Right forelimb (tissue), 1 donor: Measurements from ENCODE around the gene TBX1.

Experiments used
- DNase-seq: peaks from one replicate; pipeline ENCODE4 v3.0.0-alpha.2; 2018

Gene TBX1

GRCh38 chr22:19738664-19739447 lies 21.7 kb upstream of the TBX1 start:
- DNase-seq, result no peak

- DNase-seq, result no peak
Observed at GRCh38 chr22:19739448-19739895, 21.1 kb upstream of the TBX1 start.

DNA sequence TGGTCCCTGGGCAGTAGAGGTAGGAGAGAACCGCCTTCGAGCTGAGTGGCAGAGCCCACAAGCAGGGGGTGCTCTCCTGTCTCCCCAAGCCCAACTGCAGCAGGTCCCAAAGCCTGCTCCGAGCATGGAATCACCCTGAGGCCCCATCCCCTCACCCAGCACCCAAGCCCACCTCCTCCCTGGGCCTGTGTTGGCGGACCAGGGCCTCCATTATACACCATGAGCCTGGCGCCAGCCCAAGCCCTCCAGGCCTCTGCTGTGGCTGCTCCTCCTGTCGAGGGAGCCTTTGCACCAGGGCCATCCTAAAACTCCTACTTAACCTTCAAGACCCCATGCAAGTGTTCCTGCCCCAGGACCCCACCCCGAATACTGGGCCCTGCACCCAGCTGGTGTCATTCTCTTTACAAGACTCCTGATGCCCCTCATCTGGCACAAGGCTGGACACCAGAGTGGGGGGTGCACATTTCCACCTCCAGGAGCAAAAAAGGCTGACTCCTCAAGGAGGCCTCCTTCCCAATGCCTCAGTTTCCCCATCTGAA lies 20.6 kb upstream of the TBX1 start:
- no peak for DNase-seq

- no peak for DNase-seq
Observed at GRCh38 chr22:19740586-19740985, 20.0 kb upstream of the TBX1 start.

DNA sequence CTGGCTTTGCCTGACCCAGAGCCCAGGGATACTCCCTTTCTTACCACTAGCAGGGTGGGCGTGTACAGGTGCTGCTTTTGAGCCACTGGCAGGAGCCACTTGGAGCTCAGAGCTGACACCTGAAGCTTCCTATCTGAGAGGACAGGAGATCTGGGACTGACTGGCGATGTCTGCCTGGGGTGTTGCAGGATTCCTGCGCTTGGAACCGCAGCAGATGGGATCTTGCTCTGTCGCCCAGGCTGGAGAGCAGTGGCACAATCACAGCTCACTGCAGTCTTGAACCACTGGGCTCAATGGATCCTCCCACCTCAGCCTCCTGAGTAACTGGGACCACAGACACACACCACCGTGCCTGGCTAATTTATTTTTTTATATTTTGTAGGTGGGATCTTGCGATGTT lies 19.5 kb upstream of the TBX1 start:
- DNase-seq, result no peak

DNA sequence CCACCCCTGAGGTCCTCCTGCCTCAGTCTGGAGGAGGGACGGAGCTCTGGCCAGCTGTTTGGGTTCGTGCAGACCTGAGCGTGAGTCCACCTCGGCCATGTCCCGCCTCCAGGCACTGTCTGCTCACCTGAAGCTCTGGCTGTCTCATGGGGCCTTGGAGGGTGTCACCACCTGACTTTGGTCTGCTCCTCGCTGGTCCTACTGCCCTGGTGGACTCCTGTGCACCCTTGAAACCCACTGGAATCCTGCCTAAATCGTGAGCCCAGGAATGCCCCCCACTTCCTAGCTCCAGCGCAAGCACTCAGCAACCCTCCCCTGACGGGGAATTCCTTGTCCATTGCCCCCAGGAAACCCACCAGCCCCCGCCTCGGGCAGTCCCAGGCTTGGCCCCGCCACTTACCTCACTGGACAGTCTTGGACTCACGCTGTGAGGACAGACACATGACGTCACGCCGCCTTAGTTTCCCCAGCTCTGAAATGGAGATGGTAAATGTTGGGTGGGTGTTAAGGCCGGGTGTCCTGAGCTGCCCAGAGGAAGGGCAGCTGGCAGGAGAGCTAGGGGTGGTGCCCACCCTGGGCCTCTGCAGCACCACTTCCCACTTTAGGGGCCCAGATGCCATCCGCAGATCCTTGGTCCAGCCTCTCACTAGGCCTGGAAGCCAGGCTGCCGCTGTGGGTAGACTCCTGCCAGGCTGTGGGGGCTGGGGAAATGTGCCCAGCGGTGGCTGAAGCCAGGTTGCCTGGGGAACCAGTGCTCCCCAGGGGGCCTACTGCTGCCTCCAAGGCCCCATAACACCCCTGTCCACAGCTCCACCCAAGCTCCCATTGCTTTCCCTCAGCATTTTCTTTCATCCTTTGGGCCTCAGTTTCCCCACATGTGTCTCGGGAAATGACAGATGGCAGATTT lies 18.2 kb upstream of the TBX1 start:
- DNase-seq, result no peak

GRCh38 chr22:19743081-19743480 lies 17.5 kb upstream of the TBX1 start:
- no peak for DNase-seq

GRCh38 chr22:19743651-19744050 lies 16.9 kb upstream of the TBX1 start:
- no peak for DNase-seq

- DNase-seq, result no peak
Observed at GRCh38 chr22:19744350-19745006, 16.1 kb upstream of the TBX1 start.

GRCh38 chr22:19745155-19746101 lies 15.2 kb upstream of the TBX1 start:
- DNase-seq, result no peak

DNA sequence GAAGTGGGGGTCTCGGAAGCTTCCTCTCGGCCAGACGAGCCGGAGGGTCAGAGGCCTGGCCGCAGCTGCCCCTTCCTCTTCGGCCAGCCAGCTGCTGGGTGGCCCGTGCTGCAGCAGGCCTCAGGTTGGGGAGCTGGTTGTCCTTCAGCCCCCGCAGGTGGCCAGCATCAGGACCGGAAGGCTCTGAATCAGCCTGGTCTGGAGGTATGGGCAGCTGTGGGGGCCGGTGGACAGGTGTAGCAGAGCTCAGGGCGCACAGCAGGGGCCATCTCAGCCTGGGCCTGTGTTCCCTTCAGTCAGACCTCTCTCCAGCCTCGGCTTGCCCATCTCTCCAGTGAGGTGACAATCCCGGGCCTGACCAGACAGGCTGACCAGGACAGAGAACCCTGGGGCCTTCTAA lies 13.9 kb upstream of the TBX1 start:
- no peak for DNase-seq

DNA sequence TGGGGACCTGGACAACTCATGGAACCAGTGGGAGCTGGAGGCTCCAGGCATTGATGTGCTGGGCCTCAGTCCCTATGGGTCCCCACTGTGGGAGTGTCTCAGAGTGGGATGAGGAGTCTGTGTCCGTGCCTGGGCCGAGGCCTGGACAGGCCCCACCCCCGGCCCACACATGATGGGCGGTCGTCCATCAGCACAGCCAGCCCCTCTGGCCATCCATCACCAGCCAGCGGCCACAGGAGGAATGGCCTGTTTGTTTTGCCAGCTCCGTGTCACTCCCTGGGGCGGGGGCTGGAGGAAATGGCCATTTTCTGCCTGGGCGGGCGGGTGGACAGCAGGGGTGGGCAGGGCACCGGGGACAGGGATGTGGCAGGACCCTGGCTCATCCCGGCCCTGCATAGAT lies 13.0 kb upstream of the TBX1 start:
- no peak for DNase-seq

- no peak for DNase-seq
Observed at GRCh38 chr22:19748139-19748538, 12.4 kb upstream of the TBX1 start.

DNA sequence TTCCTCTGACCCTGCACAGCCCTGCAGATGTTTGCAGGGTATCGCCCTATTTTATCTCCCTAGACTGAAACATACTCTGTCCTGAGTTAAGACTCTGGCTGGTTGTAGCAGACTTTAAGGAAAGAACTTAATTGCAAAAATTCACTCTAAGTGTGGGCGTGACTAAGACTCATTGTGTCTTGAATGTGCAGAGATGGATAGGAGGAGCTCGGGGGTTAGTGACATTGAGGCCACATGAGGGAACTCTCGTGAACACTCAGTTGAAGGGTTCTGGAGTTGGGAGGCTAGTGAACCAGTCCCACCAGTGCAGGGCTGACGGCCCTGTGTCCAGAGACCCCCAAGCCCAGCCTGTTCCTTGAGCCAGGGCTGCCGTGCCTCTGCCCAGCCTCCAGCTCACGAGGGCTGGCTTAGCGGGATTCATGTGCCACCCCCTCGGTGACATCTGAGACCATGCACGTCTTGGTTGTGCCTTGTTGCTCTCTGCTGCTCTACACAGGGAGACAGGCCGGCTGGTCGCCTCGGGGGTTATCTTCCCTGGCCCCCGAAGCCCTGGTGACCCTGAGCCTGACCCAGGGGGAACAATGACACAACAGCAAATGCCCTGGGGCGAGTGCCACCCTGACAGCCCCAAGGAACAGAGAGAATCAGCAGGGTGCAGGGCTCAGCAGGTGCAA lies 11.4 kb upstream of the TBX1 start:
- no peak for DNase-seq

DNA sequence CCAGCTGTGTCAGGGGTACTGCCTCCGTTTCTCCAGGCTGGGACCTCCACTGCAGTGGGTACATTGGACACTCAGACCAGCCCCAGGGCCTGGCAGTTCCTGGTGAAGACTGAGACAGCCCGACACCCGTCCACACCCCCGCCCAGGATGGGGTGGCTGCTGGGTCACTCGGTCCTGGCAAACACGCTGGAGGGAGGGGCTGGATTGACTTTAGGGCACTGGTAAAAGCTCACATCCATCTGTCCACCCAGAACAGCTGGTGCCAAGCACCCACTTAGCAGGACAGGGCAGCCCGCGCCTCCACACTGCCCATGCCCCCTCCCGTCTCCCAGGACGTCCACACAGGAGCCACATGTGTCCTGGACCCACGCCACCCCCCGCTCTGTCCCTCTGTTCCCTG lies 10.7 kb upstream of the TBX1 start:
- DNase-seq, result no peak

GRCh38 chr22:19750507-19751490 lies 9.8 kb upstream of the TBX1 start:
- DNase-seq, result no peak

GRCh38 chr22:19751497-19752245 lies 8.9 kb upstream of the TBX1 start:
- no peak for DNase-seq

GRCh38 chr22:19753090-19753842 lies 7.3 kb upstream of the TBX1 start:
- no peak for DNase-seq
